ENCODE results near the gene PAFAH2.

The PAFAH2 gene

GRCh38 chr1:26014179-26014578 is 16.3 kb upstream of the PAFAH2 start:
- Histone ChIP-seq H3K4me1 (ENCODE audit: low read depth, poor library complexity, severe bottlenecking) (peaks cover 4% of the 10 kb centered on the region), H3K27ac (no peak overlapping the region), H3K4me3 (IDR thresholded peaks at IDR 0.05; ENCODE audit: insufficient read depth, low read depth, low read length) (no peak overlapping the region), H4K20me1 (ENCODE audit: insufficient read depth) (no peaks in the 10 kb centered on the region), H2AFZ (ENCODE audit: low read depth) (no peak overlapping the region), H3K79me2 (ENCODE audit: insufficient read depth, low read depth) (no peaks in the 10 kb centered on the region), H3K4me2 (no peak overlapping the region), H3K36me3 (ENCODE audit: insufficient read depth) (no peaks in the 10 kb centered on the region), H3K27me3 (ENCODE audit: insufficient read depth, low read depth) (no peaks in the 10 kb centered on the region), H3K9ac (no peak overlapping the region)
- TF ChIP-seq CTCF (conservative IDR thresholded peaks at IDR 0.05; ENCODE audit: low read depth, low read length), result no peak

GRCh38 chr1:26012864-26013263 is 15.0 kb upstream of the PAFAH2 start:
- Histone ChIP-seq H3K27ac (no peak overlapping the region), H3K9ac (no peak overlapping the region), H4K20me1 (ENCODE audit: insufficient read depth) (no peaks in the 10 kb centered on the region), H3K36me3 (ENCODE audit: insufficient read depth) (no peaks in the 10 kb centered on the region), H3K27me3 (ENCODE audit: insufficient read depth, low read depth) (no peaks in the 10 kb centered on the region), H3K79me2 (ENCODE audit: insufficient read depth, low read depth) (no peaks in the 10 kb centered on the region), H3K4me1 (ENCODE audit: low read depth, poor library complexity, severe bottlenecking) (peaks cover 4% of the 10 kb centered on the region), H3K4me2 (no peak overlapping the region), H3K4me3 (IDR thresholded peaks at IDR 0.05; ENCODE audit: insufficient read depth, low read depth, low read length) (no peak overlapping the region), H2AFZ (ENCODE audit: low read depth) (no peak overlapping the region)
- no peak for TF ChIP-seq CTCF (conservative IDR thresholded peaks at IDR 0.05; ENCODE audit: low read depth, low read length)

GRCh38 chr1:26010825-26011224 is 13.0 kb upstream of the PAFAH2 start:
- Histone ChIP-seq H3K9ac (no peak overlapping the region), H3K27me3 (ENCODE audit: insufficient read depth, low read depth) (no peaks in the 10 kb centered on the region), H3K4me1 (ENCODE audit: low read depth, poor library complexity, severe bottlenecking) (peaks cover 4% of the 10 kb centered on the region), H4K20me1 (ENCODE audit: insufficient read depth) (no peaks in the 10 kb centered on the region), H3K27ac (no peak overlapping the region), H3K4me3 (IDR thresholded peaks at IDR 0.05; ENCODE audit: insufficient read depth, low read depth, low read length) (no peak overlapping the region), H3K4me2 (no peak overlapping the region), H3K36me3 (ENCODE audit: insufficient read depth) (no peaks in the 10 kb centered on the region), H2AFZ (ENCODE audit: low read depth) (no peak overlapping the region), H3K79me2 (ENCODE audit: insufficient read depth, low read depth) (no peaks in the 10 kb centered on the region)
- no peak for TF ChIP-seq CTCF (conservative IDR thresholded peaks at IDR 0.05; ENCODE audit: low read depth, low read length)

GRCh38 chr1:26009796-26010447 is 12.1 kb upstream of the PAFAH2 start:
- Histone ChIP-seq H2AFZ (ENCODE audit: low read depth) (peak overlapping the region; percentile 36; the same call in 1 of the 2 replicates), H3K4me1 (ENCODE audit: low read depth, poor library complexity, severe bottlenecking) (peaks cover 4% of the 10 kb centered on the region), H3K9ac (no peak overlapping the region), H3K27ac (no peak overlapping the region), H3K4me3 (IDR thresholded peaks at IDR 0.05; ENCODE audit: insufficient read depth, low read depth, low read length) (no peak overlapping the region), H3K4me2 (no peak overlapping the region), H3K36me3 (ENCODE audit: insufficient read depth) (no peaks in the 10 kb centered on the region), H3K79me2 (ENCODE audit: insufficient read depth, low read depth) (no peaks in the 10 kb centered on the region), H3K27me3 (ENCODE audit: insufficient read depth, low read depth) (no peaks in the 10 kb centered on the region), H4K20me1 (ENCODE audit: insufficient read depth) (no peaks in the 10 kb centered on the region)
- peak; percentile 37 for TF ChIP-seq CTCF (conservative IDR thresholded peaks at IDR 0.05; ENCODE audit: low read depth, low read length)
